Measurements from ENCODE around the gene FRMD3.
"Not testable (repeated sequence)": the region's sequence is repeated elsewhere in the genome, so short reads cannot be mapped to it uniquely, and the experiment has no call there.

The FRMD3 gene

GRCh38 chr9:83521011-83521410, 17.2 kb downstream of the FRMD3 start:
- no peak for DNase-seq

GRCh38 chr9:83520292-83520691, 17.9 kb downstream of the FRMD3 start:
- DNase-seq: no peak

GRCh38 chr9:83517980-83518379, 20.2 kb downstream of the FRMD3 start:
- not testable (repeated sequence) for DNase-seq

GRCh38 chr9:83514767-83515166, 23.4 kb downstream of the FRMD3 start:
- DNase-seq: no peak

- DNase-seq: no peak
Observed at GRCh38 chr9:83512621-83513020, 25.6 kb downstream of the FRMD3 start.

GRCh38 chr9:83511051-83511450, 27.1 kb downstream of the FRMD3 start:
- DNase-seq: no peak

- DNase-seq: no peak
Observed at GRCh38 chr9:83509402-83509801, 28.8 kb downstream of the FRMD3 start.

- no peak for DNase-seq
Observed at GRCh38 chr9:83508067-83508466, 30.1 kb downstream of the FRMD3 start.

GRCh38 chr9:83505282-83505681, 32.9 kb downstream of the FRMD3 start:
- DNase-seq: no peak

GRCh38 chr9:83503866-83504265, 34.3 kb downstream of the FRMD3 start:
- no peak for DNase-seq

- DNase-seq: no peak
Observed at GRCh38 chr9:83501565-83501964, 36.6 kb downstream of the FRMD3 start.

- DNase-seq: no peak
Observed at GRCh38 chr9:83497441-83497840, 40.8 kb downstream of the FRMD3 start.

GRCh38 chr9:83491995-83492394, 46.2 kb downstream of the FRMD3 start:
- no peak for DNase-seq

- no peak for DNase-seq
Observed at GRCh38 chr9:83491413-83491812, 46.8 kb downstream of the FRMD3 start.

GRCh38 chr9:83489961-83490360, 48.2 kb downstream of the FRMD3 start:
- no peak for DNase-seq

- DNase-seq: no peak
Observed at GRCh38 chr9:83484990-83485389, 53.2 kb downstream of the FRMD3 start.

GRCh38 chr9:83483223-83483622, 55.0 kb downstream of the FRMD3 start:
- DNase-seq: no peak

GRCh38 chr9:83479765-83480164, 58.4 kb downstream of the FRMD3 start:
- DNase-seq: no peak

GRCh38 chr9:83477571-83477970, 60.6 kb downstream of the FRMD3 start:
- DNase-seq: no peak

GRCh38 chr9:83477120-83477519, 61.1 kb downstream of the FRMD3 start:
- no peak for DNase-seq

GRCh38 chr9:83476513-83476912, 61.7 kb downstream of the FRMD3 start:
- DNase-seq: no peak

- DNase-seq: no peak
Observed at GRCh38 chr9:83475741-83476140, 62.5 kb downstream of the FRMD3 start.

- no peak for DNase-seq
Observed at GRCh38 chr9:83474631-83475030, 63.6 kb downstream of the FRMD3 start.

- DNase-seq: no peak
Observed at GRCh38 chr9:83473488-83473971, 64.7 kb downstream of the FRMD3 start.

GRCh38 chr9:83472764-83473163, 65.4 kb downstream of the FRMD3 start:
- DNase-seq: no peak

GRCh38 chr9:83472221-83472665, 66.0 kb downstream of the FRMD3 start:
- DNase-seq: no peak
